Keratinocyte (primary cell): Measurements from ENCODE around the gene ANKS1A. TPM values are rescaled to one million over a fixed set of nuclear protein-coding genes. Genes with fewer than 3 reads are reported as not detected.

Source experiments
- DNase-seq: peaks from one replicate; pipeline ENCODE4 v3.0.0-alpha.2; 2011; ENCODE audit warnings: low read depth, missing footprints, low spot score
- FAIRE-seq: peaks from 2 replicates; lab custom pipeline; 2011; peaks lifted over from hg19 to GRCh38; lab: Jason Lieb, UNC
- H2AFZ ChIP-seq: 2 replicates; pipeline ENCODE4 v1.6.0; 2012; ENCODE audit warnings: low read length, control low read depth, inconsistent platforms; ENCODE audit not compliant: control insufficient read depth
- H3K27ac ChIP-seq: 2 replicates; pipeline ENCODE4 v1.5.1; 2011; ENCODE audit warnings: low read length; ENCODE audit not compliant: control insufficient read depth, insufficient read depth
- H3K27me3 ChIP-seq: 3 replicates; pipeline ENCODE4 v1.6.0; 2011; ENCODE audit warnings: low read length; ENCODE audit not compliant: control insufficient read depth, insufficient read depth; ENCODE audit errors: extremely low read depth
- H3K36me3 ChIP-seq, 2 experiments: 2 replicates in 1 of 2; 3 replicates in 1 of 2; pipeline ENCODE4 v1.5.1; 2011; ENCODE audit warnings: low read length in 2 of 2, mild to moderate bottlenecking in 1 of 2; ENCODE audit not compliant: control insufficient read depth in 2 of 2, insufficient read depth in 2 of 2; ENCODE audit errors: extremely low read depth in 1 of 2
- H3K4me1 ChIP-seq: 3 replicates; pipeline ENCODE4 v1.5.1; 2011; ENCODE audit warnings: low read length; ENCODE audit not compliant: control insufficient read depth, insufficient read depth; ENCODE audit errors: extremely low read depth
- H3K4me2 ChIP-seq: 3 replicates; pipeline ENCODE4 v1.6.0; 2011; ENCODE audit warnings: low read depth, low read length; ENCODE audit not compliant: control insufficient read depth, insufficient read depth; ENCODE audit errors: extremely low read depth
- H3K4me3 ChIP-seq, 3 experiments: fragments of 200-600 bp in 1 of 3; sonication (generic) in 1 of 3; 2 replicates in 2 of 3; 3 replicates in 1 of 3; pipeline ENCODE4 v1.5.1; 2011 to 2016; ENCODE audit warnings: low read length in 3 of 3, mild to moderate bottlenecking in 3 of 3, control low read depth in 2 of 3, inconsistent platforms in 1 of 3, low read depth in 1 of 3, mixed read lengths in 1 of 3, mixed run types in 1 of 3, moderate library complexity in 1 of 3; ENCODE audit not compliant: control insufficient read depth in 2 of 3, insufficient read depth in 2 of 3; ENCODE audit errors: extremely low read depth in 1 of 3
- H3K79me2 ChIP-seq: 2 replicates; pipeline ENCODE4 v1.6.0; 2012; ENCODE audit warnings: low read length; ENCODE audit not compliant: control insufficient read depth, insufficient read depth
- H3K9ac ChIP-seq: 3 replicates; pipeline ENCODE4 v1.6.0; 2011; ENCODE audit warnings: low read length; ENCODE audit not compliant: control insufficient read depth, insufficient read depth; ENCODE audit errors: extremely low read depth
- H3K9me1 ChIP-seq: 3 replicates; pipeline ENCODE4 v1.6.0; 2011; ENCODE audit warnings: low read length; ENCODE audit not compliant: control insufficient read depth, insufficient read depth; ENCODE audit errors: extremely low read depth
- H3K9me3 ChIP-seq: 2 replicates; pipeline ENCODE4 v1.5.1; 2012; ENCODE audit warnings: low read depth, low read length; ENCODE audit not compliant: control insufficient read depth
- H4K20me1 ChIP-seq: 3 replicates; pipeline ENCODE4 v1.6.0; 2011; ENCODE audit warnings: low read length; ENCODE audit not compliant: control insufficient read depth, insufficient read depth; ENCODE audit errors: extremely low read depth
- CTCF ChIP-seq, 3 experiments: IDR thresholded peaks in 1 of 3; conservative IDR thresholded peaks in 1 of 3; optimal IDR thresholded peaks in 1 of 3; 2 replicates in 2 of 3; 3 replicates in 1 of 3; pipeline versions ENCODE3 to v1.5.1; 2011; ENCODE audit warnings: low read length in 3 of 3, mild to moderate bottlenecking in 3 of 3, moderate library complexity in 2 of 3, control low read depth in 1 of 3, inconsistent platforms in 1 of 3; ENCODE audit not compliant: insufficient read depth in 2 of 3; ENCODE audit errors: extremely low read depth in 1 of 3
- EZH2 ChIP-seq: IDR thresholded peaks from one replicate; pipeline ENCODE4 v1.6.1; 2012; ENCODE audit warnings: inconsistent platforms, mild to moderate bottlenecking, low read length, moderate library complexity
- dilution Hi-C: fragments of 300-500 bp; cut with MboI; formaldehyde crosslinking; loops from one replicate; pipeline ENCODE4 v1.7.0; 2020; ENCODE audit warnings: low sequenced_read_pairs; ENCODE audit not compliant: extremely low pct_ligation_motif_present
- polyA plus RNA-seq, 5 experiments: library from polyadenylated mRNA; depleted of rRNA in 3 of 5; stranded (reverse) in 3 of 5; stranded (forward) in 1 of 5; unstranded in 1 of 5; fragments of >200 nt; gene quantifications; 1 replicate in 1 of 5; 2 replicates in 3 of 5; 3 replicates in 1 of 5; pipeline versions ENCODE4 v1.2.1 to v1.2.3, GENCODE V29; 2011 to 2012; ENCODE audit warnings: missing spikeins in 2 of 5, low read depth in 1 of 5, low replicate concordance in 1 of 5

Gene ANKS1A
- polyA plus RNA-seq, 1 donor (not counting 4 experiments of a cell fraction or from before 2014, with no cell fraction given), result 8.6 TPM

GRCh38 chr6:35063701-35064280 lies 174.7 kb downstream of the ANKS1A start:
- H3K36me3 ChIP-seq, result peaks cover 10 to 14% of the 10 kb centered on the region in 2 experiments

GRCh38 chr6:35064290-35064689 lies 175.2 kb downstream of the ANKS1A start:
- TF ChIP-seq EZH2 (no peak), CTCF (optimal IDR thresholded peaks at IDR 0.05 in 1 of 3, IDR thresholded peaks at IDR 0.05 in 1 of 3, conservative IDR thresholded peaks at IDR 0.05 in 1 of 3; ENCODE audit: extremely low read depth in 1 of 3, insufficient read depth in 2 of 3, low read length in 3 of 3) (no peak)
- DNase-seq, result no peak
- no peaks in the 10 kb centered on the region for H3K9me3 ChIP-seq
- no peaks in the 10 kb centered on the region for H3K4me1 ChIP-seq
- no peaks in the 10 kb centered on the region for H3K27me3 ChIP-seq
- no peaks in the 10 kb centered on the region for H3K9me1 ChIP-seq
- no peak overlapping the region for H3K27ac ChIP-seq
- no peaks in the 10 kb centered on the region for H3K79me2 ChIP-seq
- H3K4me2 ChIP-seq, result no peak overlapping the region
- H3K9ac ChIP-seq, result no peak overlapping the region
- H4K20me1 ChIP-seq, result peaks cover 4% of the 10 kb centered on the region
- FAIRE-seq, result no peak
- no peak overlapping the region for H3K4me3 ChIP-seq
- peaks cover 10 to 14% of the 10 kb centered on the region in 2 experiments for H3K36me3 ChIP-seq
- H2AFZ ChIP-seq, result no peak overlapping the region
- dilution Hi-C loops, result no loop called here

More at GRCh38 chr6:35063701-35064280, 174.7 kb downstream of the ANKS1A start:
- Histone ChIP-seq H2AFZ (no peak overlapping the region), H3K27ac (no peak overlapping the region), H3K9me3 (no peaks in the 10 kb centered on the region), H3K4me1 (no peaks in the 10 kb centered on the region), H3K9ac (no peak overlapping the region), H3K9me1 (no peaks in the 10 kb centered on the region), H3K4me3 (no peak overlapping the region), H4K20me1 (peaks cover 4% of the 10 kb centered on the region), H3K27me3 (no peaks in the 10 kb centered on the region), H3K4me2 (no peak overlapping the region), H3K79me2 (no peaks in the 10 kb centered on the region)
- DNase-seq (no peak), FAIRE-seq (no peak)
- dilution Hi-C loops, result no loop called here
- TF ChIP-seq CTCF (optimal IDR thresholded peaks at IDR 0.05 in 1 of 3, IDR thresholded peaks at IDR 0.05 in 1 of 3, conservative IDR thresholded peaks at IDR 0.05 in 1 of 3; ENCODE audit: extremely low read depth in 1 of 3, insufficient read depth in 2 of 3, low read length in 3 of 3) (no peak), EZH2 (no peak)
